HuH-7.5 (cell line): ENCODE data around the gene TUT1.
"Not testable (repeated sequence)": the region's sequence is repeated elsewhere in the genome, so short reads cannot be mapped to it uniquely, and the experiment has no call there.

ENCODE experiments used
- DNase-seq: peaks from one replicate; pipeline ENCODE4 v3.0.0; 2011; ENCODE audit warnings: low spot score

TUT1 gene, protein sequence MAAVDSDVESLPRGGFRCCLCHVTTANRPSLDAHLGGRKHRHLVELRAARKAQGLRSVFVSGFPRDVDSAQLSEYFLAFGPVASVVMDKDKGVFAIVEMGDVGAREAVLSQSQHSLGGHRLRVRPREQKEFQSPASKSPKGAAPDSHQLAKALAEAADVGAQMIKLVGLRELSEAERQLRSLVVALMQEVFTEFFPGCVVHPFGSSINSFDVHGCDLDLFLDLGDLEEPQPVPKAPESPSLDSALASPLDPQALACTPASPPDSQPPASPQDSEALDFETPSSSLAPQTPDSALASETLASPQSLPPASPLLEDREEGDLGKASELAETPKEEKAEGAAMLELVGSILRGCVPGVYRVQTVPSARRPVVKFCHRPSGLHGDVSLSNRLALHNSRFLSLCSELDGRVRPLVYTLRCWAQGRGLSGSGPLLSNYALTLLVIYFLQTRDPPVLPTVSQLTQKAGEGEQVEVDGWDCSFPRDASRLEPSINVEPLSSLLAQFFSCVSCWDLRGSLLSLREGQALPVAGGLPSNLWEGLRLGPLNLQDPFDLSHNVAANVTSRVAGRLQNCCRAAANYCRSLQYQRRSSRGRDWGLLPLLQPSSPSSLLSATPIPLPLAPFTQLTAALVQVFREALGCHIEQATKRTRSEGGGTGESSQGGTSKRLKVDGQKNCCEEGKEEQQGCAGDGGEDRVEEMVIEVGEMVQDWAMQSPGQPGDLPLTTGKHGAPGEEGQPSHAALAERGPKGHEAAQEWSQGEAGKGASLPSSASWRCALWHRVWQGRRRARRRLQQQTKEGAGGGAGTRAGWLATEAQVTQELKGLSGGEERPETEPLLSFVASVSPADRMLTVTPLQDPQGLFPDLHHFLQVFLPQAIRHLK

GRCh38 chr11:62591448-62592145 lies at the start of gene TUT1:
TSS of gene TUT1 (minus strand) at chr11:62591523. CDS start at chr11:62591485, 38 bp downstream.
- DNase-seq: peak; percentile 89

DNA sequence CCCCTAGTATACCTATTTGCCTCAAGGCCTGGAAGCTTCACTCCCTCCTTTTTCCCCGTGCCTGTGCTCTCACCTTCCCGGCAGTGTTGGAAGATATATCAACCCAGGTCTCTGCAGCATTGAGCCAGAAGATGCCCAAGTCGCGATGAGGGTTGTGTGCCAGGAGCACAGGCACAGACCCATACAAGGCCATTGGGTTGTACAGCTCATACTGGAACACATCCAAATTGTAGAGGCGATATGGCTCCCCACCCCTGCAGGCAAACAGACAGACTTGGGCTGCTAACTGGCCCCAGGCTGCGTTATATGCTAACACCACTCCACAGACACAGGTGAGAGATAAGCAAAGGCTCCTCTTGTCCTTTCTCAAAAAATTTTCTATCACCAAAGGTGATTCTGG lies 41.2 kb upstream of the TUT1 start:
- DNase-seq: no peak

DNA sequence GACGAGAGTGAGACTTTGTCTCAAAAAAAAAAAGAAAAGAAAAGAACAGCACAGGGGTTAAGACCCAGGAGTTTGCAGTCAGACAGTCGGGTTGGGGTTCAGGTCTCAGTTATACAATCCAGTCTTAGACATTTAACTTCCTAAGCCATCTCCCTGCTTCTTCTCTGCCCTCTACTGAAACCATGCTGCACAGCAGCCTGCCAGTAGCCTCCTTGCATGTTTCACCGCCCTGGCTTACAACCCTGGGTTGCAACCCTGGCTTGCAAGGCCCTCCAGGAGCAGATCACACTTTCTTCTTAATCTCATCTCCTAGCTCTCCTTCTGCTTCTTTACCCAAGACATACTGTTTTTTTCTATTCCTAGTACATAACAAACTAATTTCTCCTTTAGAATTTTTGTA lies 36.4 kb upstream of the TUT1 start:
- no peak for DNase-seq

- no peak for DNase-seq
These were observed 31.3 kb upstream of the TUT1 start for GRCh38 chr11:62622476-62623089.

- DNase-seq: peak; percentile 99
These were observed 30.5 kb upstream of the TUT1 start, which contains the start of gene B3GAT3 for GRCh38 chr11:62621567-62622470. TSS of gene B3GAT3 (minus strand) at chr11:62621986. CDS start at chr11:62621947, 39 bp downstream.

DNA sequence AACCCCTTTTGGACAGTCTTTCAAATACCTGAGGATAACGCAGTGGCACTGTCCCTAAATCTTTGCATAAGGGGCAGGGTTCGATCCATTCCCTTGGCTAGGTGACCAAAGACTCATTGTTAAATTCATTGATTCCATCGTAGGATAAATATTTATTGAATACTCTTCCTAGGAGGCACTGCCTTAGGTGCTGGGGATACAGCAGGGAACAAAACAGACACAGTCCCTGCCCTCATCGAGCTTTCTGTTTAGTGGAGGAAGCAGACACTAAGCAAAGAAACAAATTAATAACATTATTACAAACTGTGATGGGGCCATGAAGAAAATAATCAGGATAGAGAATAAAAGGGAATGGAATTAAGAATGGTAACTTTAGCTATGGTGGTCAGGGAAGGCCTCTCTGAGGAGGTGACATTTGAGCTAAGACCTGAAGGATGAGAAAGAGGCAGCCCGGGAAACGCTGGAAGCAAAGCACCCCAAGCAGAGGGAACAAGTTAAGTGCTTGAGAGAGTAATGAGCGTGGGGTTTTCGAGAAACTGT lies 29.8 kb upstream of the TUT1 start:
- no peak for DNase-seq

GRCh38 chr11:62616957-62617356 lies 25.6 kb upstream of the TUT1 start:
- not testable (repeated sequence) for DNase-seq

DNA sequence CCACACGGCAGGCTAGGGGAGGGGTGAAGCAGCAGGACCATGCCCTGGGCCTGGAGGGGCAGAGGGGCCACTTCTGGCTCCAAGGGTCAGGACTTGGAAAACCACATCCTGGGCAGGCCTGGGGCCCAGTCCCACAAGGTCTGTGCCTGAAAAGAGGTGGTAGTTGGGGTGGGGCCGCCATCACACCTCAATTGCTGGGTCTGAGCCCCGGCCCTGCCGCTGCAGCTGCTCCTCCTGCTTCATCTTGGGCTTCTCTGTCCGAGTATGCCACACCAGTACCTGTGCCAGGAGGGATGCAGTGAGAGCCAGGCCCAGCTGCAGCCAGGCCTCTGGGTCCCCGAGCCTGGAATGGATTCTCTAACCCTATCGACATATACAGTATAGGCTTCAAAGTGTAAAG lies 24.2 kb upstream of the TUT1 start:
- no peak for DNase-seq

GRCh38 chr11:62614275-62614674 lies 23.0 kb upstream of the TUT1 start:
- DNase-seq: no peak

- no peak for DNase-seq
These were observed 22.0 kb upstream of the TUT1 start for GRCh38 chr11:62613291-62613778.

DNA sequence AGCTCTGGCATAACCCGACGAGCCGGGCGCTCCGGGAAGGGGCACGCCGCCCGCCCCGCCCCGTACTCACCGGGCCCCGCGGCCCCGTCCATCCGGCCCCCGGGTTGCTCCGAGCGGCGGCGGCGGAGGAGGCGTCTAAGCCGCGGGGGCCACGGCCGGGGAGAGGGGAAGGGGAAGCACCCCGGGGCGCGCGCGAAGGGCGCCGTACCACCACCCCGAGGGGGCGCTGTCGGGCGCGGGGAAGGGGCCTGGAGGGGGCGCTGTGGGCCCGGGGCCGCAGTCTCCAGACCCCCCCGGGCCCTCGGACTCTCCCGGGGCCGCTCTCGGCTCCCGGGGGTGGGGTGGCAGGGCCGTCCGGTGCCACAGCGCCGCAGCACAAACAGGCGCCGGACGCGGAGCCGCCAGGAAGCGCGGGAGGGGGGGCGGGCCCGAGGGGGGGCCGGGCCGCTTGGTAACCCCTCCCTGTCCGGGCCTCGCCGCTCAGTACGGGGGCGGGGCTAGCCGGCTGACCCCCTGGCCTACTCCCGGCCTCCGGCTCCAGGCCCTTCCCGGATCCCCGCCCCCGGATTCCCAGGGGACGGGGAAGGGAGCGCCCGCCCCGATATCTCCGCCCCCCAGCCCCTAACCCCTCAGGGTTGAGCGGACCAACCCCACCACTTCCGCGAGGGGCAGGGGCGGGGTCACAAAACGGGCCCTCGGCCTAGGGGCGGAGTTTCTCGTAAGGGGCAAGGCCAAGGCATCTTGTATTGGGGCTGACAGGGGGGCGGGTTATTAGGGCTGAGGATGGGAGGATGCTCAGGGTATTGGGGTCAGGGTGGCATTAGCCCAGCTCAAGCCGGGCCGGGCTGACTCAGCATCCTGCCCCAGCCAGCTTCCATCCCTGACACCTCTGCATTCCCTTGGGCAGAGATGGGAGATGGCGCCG lies 21.3 kb upstream of the TUT1 start, which contains the start of the genes EML3 and ROM1:
TSS of gene EML3 (minus strand) at position 410 of the 925 bp plus-strand sequence. CDS start at position 92, 318 bp downstream.
TSS of gene ROM1 (plus strand) at position 892 of the 925 bp plus-strand sequence. CDS start at position 917, 25 bp downstream.
- peak; percentile 92 for DNase-seq

DNA sequence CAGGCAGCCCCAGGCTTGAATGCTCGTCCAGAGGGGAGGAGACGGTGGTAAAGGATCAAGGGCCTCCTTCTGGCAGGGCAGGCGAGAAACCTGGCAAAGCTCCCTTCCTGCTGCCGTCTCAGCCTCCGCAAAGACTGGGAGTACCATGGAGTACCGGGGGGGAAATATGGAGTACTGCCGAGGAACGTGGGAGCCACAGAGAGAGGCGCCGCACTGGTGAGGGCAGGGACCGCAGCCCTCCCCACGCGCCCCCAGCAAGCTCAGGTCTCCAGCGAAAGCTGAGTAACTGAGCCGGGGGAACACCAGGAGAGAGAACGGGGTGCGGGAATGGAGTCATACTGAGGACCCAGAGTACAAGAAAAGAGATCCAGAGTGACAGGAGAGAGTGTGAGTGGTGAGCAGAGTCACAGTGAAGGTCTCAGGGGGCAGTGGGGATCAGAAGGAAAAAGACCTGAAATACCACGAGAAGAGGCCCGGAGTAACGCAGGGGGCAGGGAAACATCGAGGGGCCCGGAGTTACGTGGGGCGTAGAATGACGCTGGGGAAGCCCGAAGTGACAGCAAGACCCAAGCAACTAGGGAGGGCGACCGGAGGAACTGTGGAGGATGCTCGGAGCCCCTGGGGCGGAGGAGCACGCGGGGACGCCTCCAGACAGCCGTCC lies 20.5 kb upstream of the TUT1 start:
- peak; percentile 54 for DNase-seq

DNA sequence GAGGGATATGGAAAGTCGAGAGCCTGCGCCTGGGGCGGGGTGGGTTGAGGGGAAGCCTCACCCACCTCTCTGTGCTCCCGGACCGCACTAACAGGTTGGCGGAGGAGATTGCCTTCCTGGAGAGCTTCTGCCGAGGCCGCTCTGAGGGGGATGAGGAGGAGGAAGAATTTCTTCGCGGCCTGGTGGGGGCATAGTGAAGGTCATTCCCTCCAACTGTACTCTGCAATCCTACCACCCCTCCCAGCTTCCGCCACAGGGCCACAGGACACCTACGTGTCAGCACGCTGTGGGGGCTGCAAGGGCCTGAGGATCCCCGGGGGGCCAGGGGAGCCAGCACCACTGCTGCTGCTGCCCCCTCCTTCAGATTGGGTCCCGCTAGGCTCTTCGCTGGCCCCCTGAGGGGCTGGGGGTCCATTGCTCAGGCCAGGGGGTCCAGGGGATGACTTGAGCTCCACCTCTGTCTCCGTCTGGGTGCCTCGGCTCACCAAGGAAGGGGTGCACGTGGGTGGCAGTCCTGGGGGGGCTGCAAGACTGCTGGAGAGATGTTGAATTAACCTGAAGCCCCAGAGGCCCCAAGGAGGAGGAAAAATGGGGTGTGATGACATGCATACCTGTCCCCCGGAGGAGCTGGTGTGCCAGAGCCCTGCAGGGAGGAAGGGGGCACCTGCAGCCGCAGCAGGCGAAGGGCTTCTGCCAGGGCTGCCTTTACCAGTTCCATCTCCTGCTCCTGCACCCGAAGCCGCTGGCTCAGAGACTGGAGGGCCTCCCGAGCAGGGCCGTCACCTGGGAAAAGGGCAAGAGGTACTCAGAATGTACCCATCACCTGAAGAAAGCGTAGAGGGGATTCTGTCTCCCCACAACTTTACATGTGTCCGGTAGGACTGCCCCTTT lies 19.7 kb upstream of the TUT1 start:
- DNase-seq: no peak

DNA sequence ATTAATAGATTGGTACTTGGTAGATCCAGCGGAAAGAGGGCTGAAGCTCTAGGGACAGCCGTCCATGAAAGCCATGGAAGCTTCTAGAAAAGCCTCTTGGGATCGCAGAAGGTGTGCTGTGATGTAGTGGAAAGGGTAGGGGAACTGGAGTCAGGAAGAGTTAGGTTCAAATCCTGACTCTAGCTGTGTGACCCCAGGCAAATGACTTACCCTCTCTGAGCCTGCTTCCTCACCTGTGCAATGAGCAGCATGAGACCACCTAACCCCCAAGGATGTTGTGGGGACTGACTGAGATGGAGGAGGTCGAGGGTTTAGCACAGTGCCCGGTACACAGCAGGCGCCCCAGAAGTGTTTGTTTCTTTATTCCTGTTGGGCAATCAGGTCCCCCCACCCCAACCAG lies 19.1 kb upstream of the TUT1 start:
- DNase-seq: no peak

- DNase-seq: no peak
These were observed 17.5 kb upstream of the TUT1 start for GRCh38 chr11:62608776-62609175.

- no peak for DNase-seq
These were observed 16.4 kb upstream of the TUT1 start for GRCh38 chr11:62607714-62608113.

DNA sequence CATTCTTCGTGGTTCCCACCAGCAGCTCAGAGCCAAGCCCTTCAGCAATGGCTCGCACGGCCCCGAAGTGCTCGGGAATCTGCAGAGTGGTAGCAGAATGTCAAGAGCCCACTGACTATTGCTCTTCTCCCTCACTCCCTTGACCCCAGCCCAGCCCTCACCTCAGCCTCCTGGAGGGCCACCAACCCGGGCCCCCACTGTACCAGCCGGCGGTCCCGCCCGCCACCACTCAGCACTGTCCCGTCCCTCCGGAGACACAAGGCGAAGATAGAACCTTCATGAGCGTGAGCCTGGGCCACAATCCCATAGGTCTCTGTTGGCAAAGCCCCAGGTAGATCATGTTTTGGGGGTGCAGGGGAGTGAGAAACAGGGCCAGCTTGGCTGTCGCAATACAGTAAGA lies 14.6 kb upstream of the TUT1 start:
- DNase-seq: no peak
